Tibial nerve (tissue), 4 donors: ENCODE results near the gene AUTS2. TPM values are rescaled to one million over a fixed set of nuclear protein-coding genes. Genes with fewer than 3 reads are reported as not detected.
A peak's percentile ranks its signal among the peaks of the same experiment; 100 is the strongest.

ENCODE experiments used
- DNase-seq, 2 donors: peaks; one replicate each; pipeline ENCODE4 v3.0.0-alpha.2; 2019; ENCODE audit warnings: low spot score in 2 of 2
- H3K27ac ChIP-seq, 4 donors: fragments of 200-600 bp; sonication (generic) in 3 of 4; one replicate each; pipeline ENCODE4 v1.5.1; 2017 to 2019; ENCODE audit warnings: mild to moderate bottlenecking in 1 of 4
- H3K27me3 ChIP-seq, 2 donors: fragments of 200-600 bp; sonication (generic) in 1 of 2; one replicate each; pipeline versions ENCODE4 v1.5.1 to v1.6.0; 2017 to 2019
- H3K36me3 ChIP-seq, 3 donors: fragments of 200-600 bp; sonication (generic); one replicate each; pipeline ENCODE4 v1.5.1; 2018 to 2019
- H3K4me1 ChIP-seq, 4 donors: fragments of 200-600 bp; sonication (generic) in 3 of 4; one replicate each; pipeline ENCODE4 v1.5.1; 2017 to 2019
- H3K4me3 ChIP-seq, 4 donors: fragments of 200-600 bp; sonication (generic) in 3 of 4; one replicate each; pipeline ENCODE4 v1.5.1; 2017 to 2019; ENCODE audit warnings: mild to moderate bottlenecking in 1 of 4, moderate library complexity in 1 of 4
- H3K9me3 ChIP-seq, 4 donors: fragments of 200-600 bp; sonication (generic) in 3 of 4; one replicate each; pipeline ENCODE4 v1.5.1; 2017 to 2019
- EP300 ChIP-seq, 2 donors: sonication (generic); formaldehyde crosslinking; IDR thresholded peaks; one replicate each; pipeline ENCODE4 v1.6.1; 2017; ENCODE audit warnings: antibody characterized with exemption in 2 of 2, mild to moderate bottlenecking in 1 of 2
- POLR2A ChIP-seq, 2 donors: fragments of 450-650 bp; IDR thresholded peaks; one replicate each; pipeline ENCODE4 v1.6.1; 2017; ENCODE audit warnings: antibody characterized with exemption in 2 of 2, mild to moderate bottlenecking in 2 of 2, moderate library complexity in 2 of 2
- whole genome bisulfite sequencing, 2 donors: methylation state at CpG; one replicate each; pipeline ENCODE4 v1.1.5; 2018; 5-methylcytosine and 5-hydroxymethylcytosine counted together
- total RNA-seq, 4 donors: library from RNA; depleted of rRNA; stranded (reverse); fragments of >200 nt; gene quantifications; one replicate each; pipeline ENCODE4 v1.1.0, GENCODE V29; 2016
- TF ChIP-seq, protein P1 (sequence below), 5 experiments: fragments of 200-600 bp in 3 of 5; fragments of 450-650 bp in 2 of 5; sonication (generic) in 3 of 5; IDR thresholded peaks; one replicate each; pipeline ENCODE4 v1.5.1; 2016 to 2019; ENCODE audit warnings: antibody characterized with exemption in 5 of 5, mild to moderate bottlenecking in 3 of 5, moderate library complexity in 2 of 5

AUTS2 gene
- total RNA-seq, 4 donors from 2014 or later: 56.6 to 87.9 (median 71.6) TPM

DNA sequence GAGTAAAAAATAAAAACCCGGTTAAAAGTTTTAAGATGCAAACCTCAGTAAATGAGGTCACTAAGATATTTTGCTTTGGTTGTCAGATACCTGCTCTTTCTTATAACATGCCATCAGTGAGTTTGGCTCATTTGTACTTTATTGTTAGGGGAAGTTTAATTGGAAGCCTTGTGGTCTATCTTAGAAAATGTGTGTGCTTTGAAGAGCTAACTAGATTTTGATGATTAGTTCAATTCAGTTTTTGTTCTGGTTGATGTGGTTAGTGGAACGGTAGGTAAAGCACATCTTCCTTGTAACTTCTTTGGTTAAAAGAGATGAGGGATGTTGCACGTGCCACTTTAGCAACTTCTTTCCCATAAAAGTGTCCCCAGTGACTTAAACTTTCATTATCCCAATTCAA, 1180.3 kb downstream of the AUTS2 start:
- TF ChIP-seq EP300 (IDR thresholded peaks at IDR 0.05) (no peak), POLR2A (IDR thresholded peaks at IDR 0.05) (no peak)
- TF ChIP-seq, protein P1, sequence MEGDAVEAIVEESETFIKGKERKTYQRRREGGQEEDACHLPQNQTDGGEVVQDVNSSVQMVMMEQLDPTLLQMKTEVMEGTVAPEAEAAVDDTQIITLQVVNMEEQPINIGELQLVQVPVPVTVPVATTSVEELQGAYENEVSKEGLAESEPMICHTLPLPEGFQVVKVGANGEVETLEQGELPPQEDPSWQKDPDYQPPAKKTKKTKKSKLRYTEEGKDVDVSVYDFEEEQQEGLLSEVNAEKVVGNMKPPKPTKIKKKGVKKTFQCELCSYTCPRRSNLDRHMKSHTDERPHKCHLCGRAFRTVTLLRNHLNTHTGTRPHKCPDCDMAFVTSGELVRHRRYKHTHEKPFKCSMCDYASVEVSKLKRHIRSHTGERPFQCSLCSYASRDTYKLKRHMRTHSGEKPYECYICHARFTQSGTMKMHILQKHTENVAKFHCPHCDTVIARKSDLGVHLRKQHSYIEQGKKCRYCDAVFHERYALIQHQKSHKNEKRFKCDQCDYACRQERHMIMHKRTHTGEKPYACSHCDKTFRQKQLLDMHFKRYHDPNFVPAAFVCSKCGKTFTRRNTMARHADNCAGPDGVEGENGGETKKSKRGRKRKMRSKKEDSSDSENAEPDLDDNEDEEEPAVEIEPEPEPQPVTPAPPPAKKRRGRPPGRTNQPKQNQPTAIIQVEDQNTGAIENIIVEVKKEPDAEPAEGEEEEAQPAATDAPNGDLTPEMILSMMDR (IDR thresholded peaks at IDR 0.05): no peak
- Histone ChIP-seq H3K36me3 (peaks cover 0 to 63% (median 0%) of the 10 kb centered on the region in 3 donors), H3K4me3 (no peak overlapping the region), H3K4me1 (peaks cover 0 to 29% (median 2%) of the 10 kb centered on the region in 4 donors), H3K27ac (no peak overlapping the region), H3K27me3 (no peaks in the 10 kb centered on the region), H3K9me3 (no peaks in the 10 kb centered on the region)
- WGBS, 2 donors: 91 to 92% methylated on average over 3 of the region's 3 CpGs
- no peak for DNase-seq

DNA sequence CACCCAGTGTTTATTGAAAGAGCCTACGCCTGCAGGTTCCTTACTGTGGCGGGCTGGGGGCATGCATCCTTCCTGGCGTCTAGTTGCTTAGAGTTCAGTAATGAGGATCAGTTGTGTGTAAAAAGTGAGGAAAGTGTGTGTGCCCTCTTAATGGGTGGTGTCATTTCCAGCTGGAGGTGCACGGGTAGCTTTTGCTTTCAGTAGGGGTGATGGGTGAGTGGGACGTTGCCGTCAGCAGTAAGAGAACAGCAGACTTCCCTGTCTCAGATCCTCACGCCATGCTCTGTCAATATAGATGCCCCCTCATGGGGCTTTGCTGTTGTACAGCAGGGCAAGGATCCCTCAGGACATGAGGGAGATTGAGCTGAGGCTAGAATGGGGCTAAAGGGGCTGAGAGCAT, 1181.0 kb downstream of the AUTS2 start:
- Histone ChIP-seq H3K9me3 (no peaks in the 10 kb centered on the region), H3K36me3 (peaks cover 0 to 65% (median 0%) of the 10 kb centered on the region in 3 donors), H3K27ac (no peak overlapping the region), H3K27me3 (no peaks in the 10 kb centered on the region), H3K4me3 (no peak overlapping the region), H3K4me1 (peaks cover 0 to 22% (median 2%) of the 10 kb centered on the region in 4 donors)
- TF ChIP-seq, protein P1 (IDR thresholded peaks at IDR 0.05): no peak
- 81 to 92% methylated on average over 7 of the region's 7 CpGs for whole genome bisulfite sequencing, 2 donors
- DNase-seq: no peak

DNA sequence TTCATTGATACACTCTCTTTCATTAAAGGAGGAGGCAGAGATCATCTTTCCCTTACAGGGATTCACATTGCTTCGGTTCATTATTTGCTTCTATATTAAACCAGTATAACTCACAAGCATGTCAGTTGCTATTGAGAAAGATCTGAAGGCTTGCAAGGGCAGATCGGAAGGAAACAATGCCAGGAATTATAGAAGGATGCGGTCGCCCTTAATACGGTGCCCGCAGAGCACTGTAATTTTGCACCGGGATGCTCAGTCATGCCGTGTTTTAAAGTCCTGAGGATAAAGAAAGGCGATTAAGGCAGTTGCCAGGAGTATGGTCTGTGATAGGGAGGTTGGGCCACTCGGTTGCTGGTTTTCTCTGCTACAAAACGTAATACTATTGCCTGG, 1183.6 kb downstream of the AUTS2 start:
- H3K36me3 ChIP-seq: peaks cover 0 to 86% (median 3%) of the 10 kb centered on the region in 3 donors
- 83 to 88% methylated on average over 11 of the region's 11 CpGs for WGBS, 2 donors
- H3K27ac ChIP-seq: no peak overlapping the region
- no peaks in the 10 kb centered on the region for H3K27me3 ChIP-seq
- H3K4me3 ChIP-seq: no peak overlapping the region
- TF ChIP-seq, protein P1 (IDR thresholded peaks at IDR 0.05): no peak
- TF ChIP-seq POLR2A (IDR thresholded peaks at IDR 0.05): no peak
- no peak for TF ChIP-seq EP300 (IDR thresholded peaks at IDR 0.05)
- H3K9me3 ChIP-seq: no peaks in the 10 kb centered on the region
- H3K4me1 ChIP-seq: peaks cover 0 to 5% (median 2%) of the 10 kb centered on the region in 4 donors
- DNase-seq: no peak

DNA sequence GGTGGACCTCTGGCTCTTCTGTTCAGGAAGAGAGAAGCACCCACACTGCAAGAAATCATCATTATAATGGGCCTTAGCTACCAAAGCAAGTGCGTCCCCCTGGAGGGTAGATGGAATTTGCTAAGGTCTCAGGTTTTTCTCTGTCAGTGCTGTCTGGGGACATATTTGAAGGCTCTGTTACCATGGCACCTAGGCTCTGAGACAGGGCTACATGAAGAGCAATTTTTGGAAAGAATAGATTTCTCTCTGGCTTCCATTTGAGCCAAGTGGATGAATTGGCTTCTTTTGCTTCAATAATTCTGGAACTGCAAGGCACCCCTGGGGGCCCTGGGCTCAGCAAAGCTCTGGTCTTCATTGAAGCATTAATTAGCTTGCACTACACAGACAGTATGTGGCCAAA, 1184.5 kb downstream of the AUTS2 start:
- Histone ChIP-seq H3K4me3 (no peak overlapping the region), H3K27me3 (no peaks in the 10 kb centered on the region), H3K27ac (no peak overlapping the region), H3K9me3 (no peaks in the 10 kb centered on the region), H3K4me1 (no peaks in the 10 kb centered on the region), H3K36me3 (peaks cover 3 to 86% (median 4%) of the 10 kb centered on the region in 3 donors)
- DNase-seq: no peak
- WGBS, 2 donors: 89 to 93% methylated on average over 1 of the region's 1 CpG
- TF ChIP-seq, protein P1 (IDR thresholded peaks at IDR 0.05): no peak
- no peak for TF ChIP-seq POLR2A (IDR thresholded peaks at IDR 0.05)

DNA sequence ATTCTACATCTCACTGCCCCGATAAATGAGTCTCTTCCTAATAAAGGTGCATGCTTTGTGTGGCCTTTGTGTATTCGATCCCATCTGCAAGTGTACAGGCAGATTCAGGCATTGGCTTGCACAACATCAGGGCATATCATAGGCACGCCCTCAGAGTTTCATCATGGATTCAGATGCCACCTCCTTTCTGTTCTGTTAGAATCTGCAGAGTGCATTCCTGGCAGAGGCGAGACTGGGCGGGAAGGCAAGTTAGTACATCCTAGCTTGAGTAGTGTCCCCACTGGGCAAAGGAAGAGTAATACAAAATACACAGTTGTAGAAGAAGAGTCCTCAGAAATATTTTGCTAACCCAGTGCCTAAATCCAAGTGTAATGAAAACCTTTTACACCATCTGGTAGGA, 1187.2 kb downstream of the AUTS2 start:
- DNase-seq: no peak
- H3K27me3 ChIP-seq: no peaks in the 10 kb centered on the region
- H3K4me3 ChIP-seq: no peak overlapping the region
- no peaks in the 10 kb centered on the region for H3K9me3 ChIP-seq
- no peak overlapping the region for H3K27ac ChIP-seq
- no peaks in the 10 kb centered on the region for H3K4me1 ChIP-seq
- WGBS, 2 donors: 84 to 87% methylated on average over 5 of the region's 5 CpGs
- TF ChIP-seq, protein P1 (IDR thresholded peaks at IDR 0.05): no peak
- peak in 1 of 2 donors; percentile 25 for TF ChIP-seq EP300 (IDR thresholded peaks at IDR 0.05)
- H3K36me3 ChIP-seq: peaks cover 4 to 92% (median 5%) of the 10 kb centered on the region in 3 donors
